Cardiac muscle cell (in vitro differentiated cells and primary cell): ENCODE data around the gene BEAN1. TPM values are rescaled to one million over a fixed set of nuclear protein-coding genes. Genes with fewer than 3 reads are reported as not detected.

Source experiments
- DNase-seq, 2 donors: peaks; one replicate each; pipeline versions ENCODE4 v3.0.0 to v3.0.0-alpha.2; 2010 to 2017; ENCODE audit warnings: low read depth in 1 of 2, low spot score in 1 of 2
- H3K27ac ChIP-seq: fragments of 200-600 bp; sonication (generic); 2 replicates; pipeline ENCODE4 v1.5.1; 2016
- H3K27me3 ChIP-seq: fragments of 200-600 bp; sonication (generic); 2 replicates; pipeline ENCODE4 v1.6.0; 2016; ENCODE audit warnings: control low read depth
- H3K36me3 ChIP-seq: fragments of 200-600 bp; sonication (generic); 2 replicates; pipeline ENCODE4 v1.5.1; 2016; ENCODE audit warnings: control low read depth
- H3K4me1 ChIP-seq: fragments of 200-600 bp; sonication (generic); 2 replicates; pipeline ENCODE4 v1.8.1; 2017; ENCODE audit warnings: low read depth, mild to moderate bottlenecking, mixed run types
- H3K4me3 ChIP-seq: fragments of 200-600 bp; sonication (generic); 2 replicates; pipeline ENCODE4 v1.5.1; 2016; ENCODE audit warnings: mild to moderate bottlenecking
- H3K9me3 ChIP-seq: fragments of 200-600 bp; sonication (generic); 2 replicates; pipeline ENCODE4 v1.5.1; 2017; ENCODE audit warnings: low read depth, mild to moderate bottlenecking, control low read depth
- polyA plus RNA-seq: library from polyadenylated mRNA; unstranded; fragments of >200 nt; fragmentation: Nextera tagmentation; extraction: Ambion mirVana; gene quantifications from 2 replicates; pipeline ENCODE4 v1.2.1, GENCODE V29; 2016
- total RNA-seq: library from RNA; depleted of rRNA; stranded (reverse); fragments of >200 nt; gene quantifications from 2 replicates; pipeline ENCODE4 v1.2.3, GENCODE V29; 2016
- TF ChIP-seq, protein P1 (sequence below): IDR thresholded peaks from 2 replicates; pipeline ENCODE4 v1.5.1; 2012; ENCODE audit warnings: low read depth, mild to moderate bottlenecking, low read length

BEAN1 gene
- total and polyA plus RNA-seq, 2 experiments from 2014 or later: 1.2 to 2.9 TPM

DNA sequence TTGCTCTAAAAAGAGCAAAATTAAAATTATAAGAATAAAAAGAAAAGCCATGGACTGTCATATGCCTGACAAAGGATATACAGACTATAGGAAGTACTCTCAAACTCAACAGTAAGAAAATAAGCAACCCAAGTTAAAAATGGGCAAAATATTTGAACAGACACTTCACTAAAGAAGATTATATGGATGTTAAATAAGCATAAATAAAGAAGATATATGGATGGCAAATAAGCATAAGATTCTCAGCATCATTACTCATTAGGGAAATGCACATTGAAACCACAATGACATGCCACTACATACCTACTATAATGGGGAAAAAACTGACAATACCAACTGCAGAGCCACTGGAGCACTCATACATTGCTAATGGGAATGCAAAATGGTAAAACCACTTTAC is 14.9 kb upstream of the BEAN1 start:
- Histone ChIP-seq H3K27me3 (no peaks in the 10 kb centered on the region), H3K4me1 (peaks cover 19% of the 10 kb centered on the region), H3K9me3 (no peaks in the 10 kb centered on the region), H3K36me3 (no peaks in the 10 kb centered on the region), H3K4me3 (no peak overlapping the region), H3K27ac (no peak overlapping the region)
- TF ChIP-seq, protein P1, sequence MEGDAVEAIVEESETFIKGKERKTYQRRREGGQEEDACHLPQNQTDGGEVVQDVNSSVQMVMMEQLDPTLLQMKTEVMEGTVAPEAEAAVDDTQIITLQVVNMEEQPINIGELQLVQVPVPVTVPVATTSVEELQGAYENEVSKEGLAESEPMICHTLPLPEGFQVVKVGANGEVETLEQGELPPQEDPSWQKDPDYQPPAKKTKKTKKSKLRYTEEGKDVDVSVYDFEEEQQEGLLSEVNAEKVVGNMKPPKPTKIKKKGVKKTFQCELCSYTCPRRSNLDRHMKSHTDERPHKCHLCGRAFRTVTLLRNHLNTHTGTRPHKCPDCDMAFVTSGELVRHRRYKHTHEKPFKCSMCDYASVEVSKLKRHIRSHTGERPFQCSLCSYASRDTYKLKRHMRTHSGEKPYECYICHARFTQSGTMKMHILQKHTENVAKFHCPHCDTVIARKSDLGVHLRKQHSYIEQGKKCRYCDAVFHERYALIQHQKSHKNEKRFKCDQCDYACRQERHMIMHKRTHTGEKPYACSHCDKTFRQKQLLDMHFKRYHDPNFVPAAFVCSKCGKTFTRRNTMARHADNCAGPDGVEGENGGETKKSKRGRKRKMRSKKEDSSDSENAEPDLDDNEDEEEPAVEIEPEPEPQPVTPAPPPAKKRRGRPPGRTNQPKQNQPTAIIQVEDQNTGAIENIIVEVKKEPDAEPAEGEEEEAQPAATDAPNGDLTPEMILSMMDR: no peak
- no peak for DNase-seq

DNA sequence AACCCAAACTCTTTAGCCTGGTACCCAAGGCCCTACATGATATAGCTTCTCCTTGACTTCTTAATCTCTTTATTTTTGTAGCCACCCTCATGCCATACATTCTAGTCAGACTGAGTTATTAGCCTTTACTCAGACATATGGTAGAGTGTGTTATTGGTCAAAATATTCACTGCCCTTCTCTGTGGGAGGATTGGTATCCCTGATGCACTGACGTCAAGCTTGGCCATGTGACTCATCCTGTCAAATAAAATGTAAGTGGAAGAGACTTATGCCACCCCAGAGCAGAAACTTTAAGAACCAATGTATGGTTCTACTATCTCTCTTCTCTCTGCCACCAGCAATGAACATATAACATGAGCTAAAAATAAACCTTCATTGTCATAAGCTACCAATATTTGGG is 12.2 kb upstream of the BEAN1 start:
- Histone ChIP-seq H3K36me3 (no peaks in the 10 kb centered on the region), H3K4me1 (no peaks in the 10 kb centered on the region), H3K27me3 (no peaks in the 10 kb centered on the region), H3K27ac (no peak overlapping the region), H3K9me3 (no peaks in the 10 kb centered on the region), H3K4me3 (no peak overlapping the region)
- TF ChIP-seq, protein P1: no peak
- DNase-seq: no peak

DNA sequence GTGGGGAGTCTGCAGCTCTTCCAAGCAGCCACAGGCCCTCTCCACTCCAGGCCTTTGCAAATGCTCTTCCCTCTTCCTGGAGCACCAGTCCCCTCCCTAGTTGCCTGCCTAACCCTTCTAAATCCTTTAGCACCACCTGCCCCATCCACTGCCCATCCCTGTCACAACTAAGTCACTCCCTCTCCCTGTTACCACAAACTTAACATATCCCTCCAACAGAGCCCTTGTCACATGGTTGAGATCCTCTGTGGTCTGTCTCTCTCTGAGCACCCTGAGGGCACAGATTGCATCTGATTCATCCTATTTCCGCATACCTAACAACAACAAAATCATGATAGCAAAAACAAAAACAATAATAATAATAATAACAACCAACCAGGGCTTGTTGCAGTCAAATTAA is 11.0 kb upstream of the BEAN1 start:
- Histone ChIP-seq H3K36me3 (no peaks in the 10 kb centered on the region), H3K4me1 (no peaks in the 10 kb centered on the region), H3K27ac (no peak overlapping the region), H3K4me3 (no peak overlapping the region), H3K27me3 (peaks cover 7% of the 10 kb centered on the region), H3K9me3 (no peaks in the 10 kb centered on the region)
- DNase-seq: no peak
- TF ChIP-seq, protein P1: no peak

DNA sequence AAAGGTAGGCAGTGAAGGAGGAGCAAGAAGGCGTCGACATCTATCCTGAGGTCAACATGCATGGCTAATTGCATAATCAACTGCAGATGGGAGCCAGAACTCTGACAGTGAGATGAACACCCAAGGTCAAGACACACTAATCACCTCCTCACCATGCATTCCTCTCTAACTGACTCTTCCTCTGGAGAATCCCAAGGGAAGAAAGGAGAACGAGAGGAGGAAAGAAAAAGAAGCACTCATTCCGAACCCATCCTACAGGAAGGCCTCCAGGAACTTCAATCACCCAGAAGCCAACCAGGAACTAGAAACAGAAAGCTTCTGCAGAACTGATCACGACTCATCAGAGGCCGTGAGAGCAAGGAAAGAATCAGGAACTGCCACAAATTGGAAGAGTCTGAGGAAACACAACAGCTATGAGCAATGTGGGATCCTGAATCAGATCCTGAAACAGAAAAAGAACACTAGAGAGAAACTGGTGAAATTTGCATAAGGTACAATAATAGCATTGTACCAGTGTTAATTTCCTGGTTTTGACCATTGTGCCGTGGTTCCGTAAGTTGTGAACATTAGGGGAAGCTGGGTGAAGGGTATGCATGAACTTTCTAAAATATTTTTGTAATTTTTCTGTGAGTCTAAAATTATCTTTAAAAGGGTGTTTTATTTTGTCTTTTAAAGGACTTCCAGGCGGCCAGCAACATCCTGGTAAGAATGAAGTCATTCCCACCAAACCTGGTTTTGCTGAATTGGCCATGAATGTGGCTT is 10.0 kb upstream of the BEAN1 start:
- no peak for DNase-seq
- Histone ChIP-seq H3K9me3 (no peaks in the 10 kb centered on the region), H3K4me1 (no peaks in the 10 kb centered on the region), H3K27me3 (peaks cover 12% of the 10 kb centered on the region), H3K36me3 (no peaks in the 10 kb centered on the region), H3K4me3 (no peak overlapping the region), H3K27ac (no peak overlapping the region)
- TF ChIP-seq, protein P1: no peak

DNA sequence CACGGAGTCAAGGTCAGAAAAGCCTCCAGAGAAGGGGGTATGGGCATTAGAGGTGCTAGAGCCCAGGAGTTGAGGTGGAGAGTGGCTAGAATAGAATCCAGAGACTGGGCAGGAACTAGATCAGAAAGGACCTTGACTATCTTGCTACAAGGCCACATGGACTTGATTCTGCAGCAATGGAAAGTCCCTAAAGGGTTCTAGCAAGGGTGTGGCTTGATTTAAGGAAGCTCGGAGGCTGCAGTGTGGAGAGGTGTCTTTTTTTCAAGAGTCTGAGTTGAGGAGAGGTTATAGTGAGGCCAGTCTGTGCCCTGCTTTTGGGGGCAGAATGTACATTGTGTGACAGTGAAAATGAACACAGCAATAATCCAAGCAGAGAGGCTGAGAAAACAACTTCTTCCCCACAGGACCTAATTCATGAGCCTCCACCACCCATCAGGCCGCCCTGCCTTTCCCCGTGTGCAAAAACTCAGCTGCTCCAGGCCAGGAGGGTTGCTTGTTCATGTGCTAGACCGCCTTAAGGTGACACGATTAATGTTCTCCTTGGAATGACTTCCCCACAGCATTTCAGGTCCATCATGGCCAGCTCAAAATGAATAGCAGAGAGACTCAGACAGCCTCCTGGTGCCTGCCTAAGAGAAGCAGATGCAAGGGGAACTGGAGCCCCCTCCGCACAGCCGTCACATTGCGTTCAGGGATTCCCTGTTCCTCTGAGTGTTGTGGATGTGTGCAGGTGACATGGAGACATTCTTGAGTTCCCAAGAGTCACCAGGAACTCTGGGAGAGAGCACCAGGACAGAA is 8.7 kb upstream of the BEAN1 start:
- Histone ChIP-seq H3K4me1 (no peaks in the 10 kb centered on the region), H3K4me3 (no peak overlapping the region), H3K36me3 (no peaks in the 10 kb centered on the region), H3K27me3 (peaks cover 24% of the 10 kb centered on the region), H3K27ac (no peak overlapping the region), H3K9me3 (no peaks in the 10 kb centered on the region)
- no peak for DNase-seq
- TF ChIP-seq, protein P1: no peak
